Mesendoderm (in vitro differentiated cells): ENCODE data around the gene CACNA1C.

ENCODE experiments used
- DNase-seq: peaks from one replicate; pipeline ENCODE4 v3.0.0; 2013
- H2AK5ac ChIP-seq: 2 replicates; pipeline ENCODE4 v1.6.1; 2013; ENCODE audit warnings: low read length, inconsistent platforms
- H2BK120ac ChIP-seq: 2 replicates; pipeline ENCODE4 v1.6.1; 2013; ENCODE audit warnings: low read depth, mild to moderate bottlenecking, low read length, moderate library complexity, mixed read lengths
- H2BK15ac ChIP-seq: replicated peaks from 2 replicates; pipeline ENCODE4 v1.6.1; 2013; ENCODE audit warnings: low read depth, mild to moderate bottlenecking, moderate library complexity
- H2BK5ac ChIP-seq: 2 replicates; pipeline ENCODE4 v1.6.1; 2013; ENCODE audit warnings: low read length, inconsistent platforms
- H3K18ac ChIP-seq: 2 replicates; pipeline ENCODE4 v1.6.1; 2013; ENCODE audit warnings: mild to moderate bottlenecking, low read length, mixed read lengths
- H3K23ac ChIP-seq: one replicate; pipeline ENCODE4 v1.6.1; 2013; ENCODE audit warnings: low read length
- H3K27ac ChIP-seq: 2 replicates; pipeline ENCODE4 v1.5.1; 2013; ENCODE audit warnings: low read depth, mild to moderate bottlenecking, inconsistent platforms, low read length, moderate library complexity
- H3K27me3 ChIP-seq: 2 replicates; pipeline ENCODE4 v1.6.1; 2013; ENCODE audit warnings: low read length, control low read depth, mild to moderate bottlenecking, inconsistent platforms; ENCODE audit not compliant: insufficient read depth, poor library complexity
- H3K36me3 ChIP-seq: 2 replicates; pipeline ENCODE4 v1.6.1; 2013; ENCODE audit warnings: low read length, inconsistent platforms; ENCODE audit not compliant: control insufficient read depth, insufficient read depth
- H3K4ac ChIP-seq: one replicate; pipeline ENCODE4 v1.6.1; 2013; ENCODE audit warnings: low read depth, mild to moderate bottlenecking, low read length, moderate library complexity
- H3K4me1 ChIP-seq: 2 replicates; pipeline ENCODE4 v1.6.1; 2013; ENCODE audit warnings: low read depth, low read length, inconsistent platforms; ENCODE audit not compliant: control insufficient read depth
- H3K4me2 ChIP-seq: 2 replicates; pipeline ENCODE4 v1.6.1; 2013; ENCODE audit warnings: low read length
- H3K4me3 ChIP-seq: 2 replicates; pipeline ENCODE4 v1.5.1; 2013; ENCODE audit warnings: mild to moderate bottlenecking, low read length
- H3K56ac ChIP-seq: one replicate; pipeline ENCODE4 v1.6.1; 2013; ENCODE audit warnings: low read length
- H3K79me1 ChIP-seq: 2 replicates; pipeline ENCODE4 v1.6.1; 2013; ENCODE audit warnings: low read length, inconsistent platforms
- H3K79me2 ChIP-seq: 2 replicates; pipeline ENCODE4 v1.6.1; 2013; ENCODE audit warnings: mild to moderate bottlenecking, low read length; ENCODE audit not compliant: control insufficient read depth, insufficient read depth
- H3K9ac ChIP-seq: 2 replicates; pipeline ENCODE4 v1.6.1; 2013; ENCODE audit warnings: low read length, inconsistent platforms
- H4K5ac ChIP-seq: one replicate; pipeline ENCODE4 v1.6.1; 2013; ENCODE audit warnings: low read length
- H4K8ac ChIP-seq: one replicate; pipeline ENCODE4 v1.6.1; 2013; ENCODE audit warnings: low read depth, mild to moderate bottlenecking, control low read depth, low read length, moderate library complexity
- WGBS: extraction: QIAGEN DNeasy Blood & Tissue Kit; methylation state at CpG from one replicate; pipeline ENCODE4 v1.1.7; 2013; ENCODE audit warnings: low lambda C conversion rate, missing lambda C conversion rate; ENCODE audit not compliant: insufficient coverage; ENCODE audit errors: extremely low coverage; 5-methylcytosine and 5-hydroxymethylcytosine counted together

The CACNA1C gene

GRCh38 chr12:2234646-2235350, 182.0 kb downstream of the CACNA1C start:
- Histone ChIP-seq H2BK15ac (no peak overlapping the region), H3K18ac (no peak overlapping the region), H3K4me1 (no peaks in the 10 kb centered on the region), H3K36me3 (no peaks in the 10 kb centered on the region), H3K23ac (no peak overlapping the region), H3K4me3 (no peak overlapping the region), H3K9ac (no peak overlapping the region), H3K27me3 (no peaks in the 10 kb centered on the region), H3K4ac (no peak overlapping the region), H3K79me1 (no peaks in the 10 kb centered on the region), H2AK5ac (no peak overlapping the region), H4K8ac (no peak overlapping the region), H3K4me2 (no peak overlapping the region), H3K27ac (no peak overlapping the region), H4K5ac (no peak overlapping the region), H3K56ac (no peak overlapping the region), H2BK120ac (no peak overlapping the region), H3K79me2 (no peaks in the 10 kb centered on the region), H2BK5ac (no peak overlapping the region)
- no peak for DNase-seq
- WGBS: no CpG with 5 or more reads among the region's 10 CpGs

GRCh38 chr12:2236506-2237294, 183.9 kb downstream of the CACNA1C start:
- no peak overlapping the region for H3K4ac ChIP-seq
- no peak overlapping the region for H2BK5ac ChIP-seq
- no peak for DNase-seq
- no peak overlapping the region for H3K4me3 ChIP-seq
- no peak overlapping the region for H2BK120ac ChIP-seq
- H3K79me2 ChIP-seq: no peaks in the 10 kb centered on the region
- no peak overlapping the region for H3K4me2 ChIP-seq
- no peaks in the 10 kb centered on the region for H3K27me3 ChIP-seq
- no peaks in the 10 kb centered on the region for H3K79me1 ChIP-seq
- H2AK5ac ChIP-seq: no peak overlapping the region
- no peak overlapping the region for H3K23ac ChIP-seq
- no peak overlapping the region for H3K56ac ChIP-seq
- H3K18ac ChIP-seq: no peak overlapping the region
- no peak overlapping the region for H3K27ac ChIP-seq
- H3K9ac ChIP-seq: no peak overlapping the region
- H2BK15ac ChIP-seq: no peak overlapping the region
- H3K36me3 ChIP-seq: no peaks in the 10 kb centered on the region
- WGBS: no CpG with 5 or more reads among the region's 5 CpGs
- H4K8ac ChIP-seq: no peak overlapping the region
- no peaks in the 10 kb centered on the region for H3K4me1 ChIP-seq
- H4K5ac ChIP-seq: no peak overlapping the region

- no CpG with 5 or more reads among the region's 4 CpGs for WGBS
- Histone ChIP-seq H4K8ac (no peak overlapping the region), H3K4ac (no peak overlapping the region), H3K9ac (no peak overlapping the region), H3K27me3 (no peaks in the 10 kb centered on the region), H2AK5ac (no peak overlapping the region), H2BK15ac (no peak overlapping the region), H3K79me1 (no peaks in the 10 kb centered on the region), H3K18ac (no peak overlapping the region), H2BK120ac (no peak overlapping the region), H3K4me2 (no peak overlapping the region), H3K23ac (no peak overlapping the region), H3K56ac (no peak overlapping the region), H3K4me1 (no peaks in the 10 kb centered on the region), H3K36me3 (no peaks in the 10 kb centered on the region), H3K79me2 (no peaks in the 10 kb centered on the region), H4K5ac (no peak overlapping the region), H3K4me3 (no peak overlapping the region), H3K27ac (no peak overlapping the region), H2BK5ac (no peak overlapping the region)
- no peak for DNase-seq
Observed at GRCh38 chr12:2238111-2238510, 185.3 kb downstream of the CACNA1C start.

DNA sequence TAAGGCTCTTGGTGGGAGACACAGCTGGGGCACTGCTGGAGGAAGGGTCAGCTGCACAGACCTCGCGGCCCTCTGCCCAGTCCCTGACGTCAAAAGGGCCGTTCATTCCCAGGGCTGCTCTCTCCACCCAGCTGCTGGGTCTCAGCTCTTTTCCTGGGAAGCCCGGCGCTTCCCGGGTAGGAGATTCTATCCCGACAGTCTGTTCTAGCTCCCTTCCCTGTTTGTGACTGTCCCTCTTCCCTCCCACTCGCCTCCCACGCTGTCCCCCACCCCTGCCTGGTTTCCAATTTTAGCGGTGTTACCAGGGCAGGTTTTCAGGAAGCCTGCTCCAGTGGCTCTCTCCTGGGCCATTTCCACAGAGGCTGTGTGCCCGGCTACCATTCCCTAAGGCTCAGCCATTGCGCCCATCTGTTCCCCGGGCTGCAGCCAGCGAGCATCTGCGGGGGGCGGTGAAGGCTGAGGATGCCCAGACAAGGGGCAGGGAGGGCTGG, 186.6 kb downstream of the CACNA1C start:
- no peak overlapping the region for H3K4ac ChIP-seq
- H3K36me3 ChIP-seq: no peaks in the 10 kb centered on the region
- no peak overlapping the region for H3K23ac ChIP-seq
- H2BK120ac ChIP-seq: no peak overlapping the region
- no peaks in the 10 kb centered on the region for H3K27me3 ChIP-seq
- no peaks in the 10 kb centered on the region for H3K79me1 ChIP-seq
- H3K4me1 ChIP-seq: peaks cover 2% of the 10 kb centered on the region
- H3K9ac ChIP-seq: no peak overlapping the region
- no peak for DNase-seq
- no peak overlapping the region for H2BK15ac ChIP-seq
- no peak overlapping the region for H4K8ac ChIP-seq
- H2BK5ac ChIP-seq: no peak overlapping the region
- no peak overlapping the region for H3K4me3 ChIP-seq
- H3K18ac ChIP-seq: no peak overlapping the region
- H4K5ac ChIP-seq: no peak overlapping the region
- no peak overlapping the region for H3K27ac ChIP-seq
- no CpG with 5 or more reads among the region's 17 CpGs for WGBS
- H3K79me2 ChIP-seq: no peaks in the 10 kb centered on the region
- no peak overlapping the region for H3K4me2 ChIP-seq
- H3K56ac ChIP-seq: no peak overlapping the region
- no peak overlapping the region for H2AK5ac ChIP-seq

- no peaks in the 10 kb centered on the region for H3K27me3 ChIP-seq
- no peak overlapping the region for H3K4me2 ChIP-seq
- H3K36me3 ChIP-seq: no peaks in the 10 kb centered on the region
- H3K9ac ChIP-seq: no peak overlapping the region
- no peak overlapping the region for H2BK5ac ChIP-seq
- no peak overlapping the region for H3K27ac ChIP-seq
- no peak overlapping the region for H2BK120ac ChIP-seq
- WGBS: no CpG with 5 or more reads among the region's 6 CpGs
- no peak overlapping the region for H2BK15ac ChIP-seq
- no peak overlapping the region for H3K18ac ChIP-seq
- H3K79me1 ChIP-seq: no peaks in the 10 kb centered on the region
- H3K56ac ChIP-seq: no peak overlapping the region
- no peak overlapping the region for H4K8ac ChIP-seq
- no peak overlapping the region for H4K5ac ChIP-seq
- no peak for DNase-seq
- no peaks in the 10 kb centered on the region for H3K79me2 ChIP-seq
- H3K4me1 ChIP-seq: peaks cover 5% of the 10 kb centered on the region
- H3K4me3 ChIP-seq: no peak overlapping the region
- H3K23ac ChIP-seq: no peak overlapping the region
- H3K4ac ChIP-seq: no peak overlapping the region
- H2AK5ac ChIP-seq: no peak overlapping the region
Observed at GRCh38 chr12:2240390-2240789, 187.6 kb downstream of the CACNA1C start.
